ENCODE data around the gene BAHCC1.

The BAHCC1 gene

GRCh38 chr17:81391936-81392908 lies 3.0 kb upstream of the BAHCC1 start:
- TF ChIP-seq Cebpa-rat (IDR thresholded peaks at IDR 0.05) = no peak
- Histone ChIP-seq H3K4me3 (peak overlapping the region; percentile 91), H3K9ac (peak overlapping the region; percentile 91), H3K27me3 (peaks cover 36% of the 10 kb centered on the region), H3K36me3 (peaks cover 23% of the 10 kb centered on the region; the same call in 1 of the 2 replicates), H3K4me1 (peaks cover 66% of the 10 kb centered on the region), H3K4me2 (peak overlapping the region; percentile 100), H3K27ac (peak overlapping the region; percentile 94), H4K20me1 (peaks cover 91% of the 10 kb centered on the region), H3K9me3 (no peaks in the 10 kb centered on the region)

- peak overlapping the region; percentile 94 for H3K27ac ChIP-seq
- H4K20me1 ChIP-seq = peaks cover 82% of the 10 kb centered on the region
- H3K4me1 ChIP-seq = peaks cover 58% of the 10 kb centered on the region
- TF ChIP-seq Cebpa-rat (IDR thresholded peaks at IDR 0.05) = no peak
- H3K36me3 ChIP-seq = peaks cover 23% of the 10 kb centered on the region; the same call in 1 of the 2 replicates
- peak overlapping the region; percentile 91 for H3K9ac ChIP-seq
- H3K4me2 ChIP-seq = peak overlapping the region; percentile 100
- peaks cover 27% of the 10 kb centered on the region for H3K27me3 ChIP-seq
- peak overlapping the region; percentile 91 for H3K4me3 ChIP-seq
- no peaks in the 10 kb centered on the region for H3K9me3 ChIP-seq
These were observed 2.2 kb upstream of the BAHCC1 start for GRCh38 chr17:81392909-81393654.

- no peaks in the 10 kb centered on the region for H3K9me3 ChIP-seq
- H3K36me3 ChIP-seq = peaks cover 23% of the 10 kb centered on the region; the same call in 1 of the 2 replicates
- H3K4me3 ChIP-seq = peak overlapping the region; percentile 91
- TF ChIP-seq Cebpa-rat (IDR thresholded peaks at IDR 0.05) = no peak
- peak overlapping the region; percentile 100 for H3K4me2 ChIP-seq
- peaks cover 50% of the 10 kb centered on the region for H3K4me1 ChIP-seq
- peaks cover 75% of the 10 kb centered on the region for H4K20me1 ChIP-seq
- peak overlapping the region; percentile 94 for H3K27ac ChIP-seq
- peaks cover 20% of the 10 kb centered on the region for H3K27me3 ChIP-seq
- H3K9ac ChIP-seq = peak overlapping the region; percentile 91
These were observed 1.4 kb upstream of the BAHCC1 start for GRCh38 chr17:81393684-81394376.

GRCh38 chr17:81394377-81394920 lies 808 bp upstream of the BAHCC1 start:
- Histone ChIP-seq H3K27ac (peak overlapping the region; percentile 39; the same call in 1 of the 2 replicates), H3K4me3 (peak overlapping the region; percentile 91), H3K36me3 (peaks cover 23% of the 10 kb centered on the region; the same call in 1 of the 2 replicates), H3K27me3 (peaks cover 14% of the 10 kb centered on the region), H3K4me2 (peak overlapping the region; percentile 100), H3K9me3 (no peaks in the 10 kb centered on the region), H3K9ac (peak overlapping the region; percentile 63; the same call in 1 of the 2 replicates), H4K20me1 (peaks cover 68% of the 10 kb centered on the region), H3K4me1 (peaks cover 44% of the 10 kb centered on the region)
- TF ChIP-seq Cebpa-rat (IDR thresholded peaks at IDR 0.05) = no peak

- Histone ChIP-seq H3K27me3 (peaks cover under 1% of the 10 kb centered on the region), H4K20me1 (peaks cover 56% of the 10 kb centered on the region), H3K4me2 (peak overlapping the region; percentile 98), H3K9ac (peak overlapping the region; percentile 100), H3K27ac (peak overlapping the region; percentile 97), H3K36me3 (peaks cover 33% of the 10 kb centered on the region), H3K4me3 (peak overlapping the region; percentile 91), H3K9me3 (no peaks in the 10 kb centered on the region), H3K4me1 (peaks cover 31% of the 10 kb centered on the region)
- TF ChIP-seq Cebpa-rat (IDR thresholded peaks at IDR 0.05) = no peak
These were observed 482 bp downstream of the BAHCC1 start for GRCh38 chr17:81395600-81396277.

- Histone ChIP-seq H3K4me3 (peak overlapping the region; percentile 91), H3K36me3 (peaks cover 32% of the 10 kb centered on the region), H3K4me2 (peak overlapping the region; percentile 98), H3K27ac (peak overlapping the region; percentile 97), H3K27me3 (no peaks in the 10 kb centered on the region; the same call in 1 of the 2 replicates), H4K20me1 (peaks cover 50% of the 10 kb centered on the region), H3K4me1 (peaks cover 27% of the 10 kb centered on the region), H3K9ac (peak overlapping the region; percentile 100), H3K9me3 (no peaks in the 10 kb centered on the region)
- no peak for TF ChIP-seq Cebpa-rat (IDR thresholded peaks at IDR 0.05)
These were observed 1.0 kb downstream of the BAHCC1 start for GRCh38 chr17:81396278-81396721.

GRCh38 chr17:81396722-81397313 lies 1.6 kb downstream of the BAHCC1 start:
- H3K9ac ChIP-seq = peak overlapping the region; percentile 100

More at GRCh38 chr17:81396722-81397313, 1.6 kb downstream of the BAHCC1 start:
- Histone ChIP-seq H3K9me3 (no peaks in the 10 kb centered on the region), H3K4me3 (peak overlapping the region; percentile 91), H3K4me2 (peak overlapping the region; percentile 98), H3K27me3 (no peaks in the 10 kb centered on the region), H4K20me1 (peaks cover 45% of the 10 kb centered on the region), H3K27ac (peak overlapping the region; percentile 97), H3K36me3 (peaks cover 33% of the 10 kb centered on the region), H3K4me1 (peaks cover 27% of the 10 kb centered on the region)
- TF ChIP-seq Cebpa-rat (IDR thresholded peaks at IDR 0.05) = no peak
